Measurements from ENCODE around the gene KAZN. TPM values are rescaled to one million over a fixed set of nuclear protein-coding genes. Genes with fewer than 3 reads are reported as not detected.

The KAZN gene
- total and polyA plus RNA-seq, 2 of the 8 experiments (the other 6 are each of a cell fraction or from before 2014, with no cell fraction given): 3.7 to 11.8 TPM

DNA sequence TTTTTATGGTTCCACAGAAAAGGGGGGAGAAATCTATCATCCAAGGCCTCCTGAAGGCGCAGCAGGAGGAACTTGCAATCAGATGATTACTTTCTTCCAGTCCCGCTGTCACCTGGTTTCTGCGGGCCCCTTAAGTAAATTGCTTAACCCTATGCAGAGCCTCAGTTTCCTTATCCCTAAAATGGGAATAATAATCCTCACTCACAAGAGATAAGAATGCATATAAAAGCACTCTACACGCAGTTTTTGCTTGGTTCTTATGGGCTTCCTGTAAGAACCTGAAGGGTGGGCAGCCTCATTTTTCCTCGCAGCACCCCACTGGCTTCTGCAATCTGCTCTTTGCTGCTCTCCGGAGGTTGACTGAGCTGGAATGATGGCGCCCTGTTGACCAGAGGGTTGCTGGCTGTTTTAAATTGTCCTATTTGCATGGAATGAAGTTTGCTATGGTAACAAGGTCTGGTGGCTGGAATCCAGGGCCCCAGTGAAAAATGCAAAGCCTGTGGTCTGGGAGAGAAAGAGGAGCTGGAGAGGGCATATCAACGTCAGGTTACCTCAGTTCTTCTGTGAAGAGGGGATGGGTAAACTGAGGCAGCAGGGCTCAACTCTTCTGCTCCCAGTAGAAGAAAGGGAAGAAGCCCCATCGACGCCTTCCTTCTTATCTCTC, 1.0 kb upstream of the KAZN start (continued):
- TF ChIP-seq SP4 (IDR thresholded peaks at IDR 0.05; ENCODE audit: low read length): no peak
